Neural cell (in vitro differentiated cells): Measurements from ENCODE around the gene USP3. TPM values are rescaled to one million over a fixed set of nuclear protein-coding genes. Genes with fewer than 3 reads are reported as not detected.

Experiments used
- H2AFZ ChIP-seq: fragments of 200-600, 300-800 bp; sonication (generic), shearing (Covaris generic); 2 replicates; pipeline ENCODE4 v1.6.0; 2014; ENCODE audit warnings: low read depth, mild to moderate bottlenecking, antibody characterized with exemption, low read length, moderate library complexity
- H3F3A ChIP-seq: fragments of 200-600 bp; shearing (Covaris generic); 2 replicates; pipeline ENCODE4 v1.6.1; 2016; ENCODE audit warnings: mild to moderate bottlenecking, moderate library complexity, mixed read lengths, antibody characterized with exemption, low read length; ENCODE audit not compliant: insufficient read depth, poor library complexity, severe bottlenecking
- H3K27ac ChIP-seq: fragments of 200-600, 300-800 bp; sonication (generic), shearing (Covaris generic); 2 replicates; pipeline ENCODE4 v1.5.1; 2014; ENCODE audit warnings: mild to moderate bottlenecking, low read length, moderate library complexity
- H3K27me3 ChIP-seq: fragments of 300-800, 200-600 bp; sonication (generic), shearing (Covaris generic); 2 replicates; pipeline ENCODE4 v1.6.0; 2014; ENCODE audit warnings: mild to moderate bottlenecking, low read depth, low read length, moderate library complexity; ENCODE audit not compliant: insufficient read depth
- H3K36me3 ChIP-seq: fragments of 300-800, 200-600 bp; sonication (generic), shearing (Covaris generic); 2 replicates; pipeline ENCODE4 v1.5.1; 2014; ENCODE audit warnings: mild to moderate bottlenecking, antibody characterized with exemption, low read length, moderate library complexity; ENCODE audit not compliant: insufficient read depth
- H3K4me2 ChIP-seq: fragments of 300-800, 200-600 bp; sonication (generic), shearing (Covaris generic); 2 replicates; pipeline ENCODE4 v1.6.0; 2014; ENCODE audit warnings: mild to moderate bottlenecking, low read length
- H3K4me3 ChIP-seq: fragments of 300-800, 200-600 bp; sonication (generic), shearing (Covaris generic); 2 replicates; pipeline ENCODE4 v1.5.1; 2014; ENCODE audit warnings: mild to moderate bottlenecking, low read length, moderate library complexity
- H3K79me2 ChIP-seq: fragments of 200-600 bp; shearing (Covaris generic); replicated peaks from 2 replicates; pipeline ENCODE4 v1.6.0; 2014; ENCODE audit warnings: mild to moderate bottlenecking, low read length, moderate library complexity; ENCODE audit not compliant: insufficient read depth
- H3K9ac ChIP-seq: fragments of 300-800, 200-600 bp; sonication (generic), shearing (Covaris generic); 2 replicates; pipeline ENCODE4 v1.6.1; 2016; ENCODE audit warnings: mild to moderate bottlenecking, low read length, mixed read lengths
- H3K9me2 ChIP-seq: fragments of 200-600 bp; shearing (Covaris generic); 2 replicates; pipeline ENCODE4 v1.6.1; 2016; ENCODE audit warnings: mild to moderate bottlenecking, low read length, mixed read lengths; ENCODE audit not compliant: insufficient read depth
- H3K9me3 ChIP-seq: fragments of 200-600, 300-800 bp; sonication (generic), shearing (Covaris generic); 2 replicates; pipeline ENCODE4 v1.6.1; 2016; ENCODE audit warnings: mild to moderate bottlenecking, mixed run types, low read length, moderate library complexity, mixed read lengths
- H4K20me1 ChIP-seq: fragments of 200-600 bp; shearing (Covaris generic); 2 replicates; pipeline ENCODE4 v1.6.1; 2016; ENCODE audit warnings: mild to moderate bottlenecking, mixed run types; ENCODE audit not compliant: insufficient read depth
- EP300 ChIP-seq: fragments of 450-650 bp; conservative IDR thresholded peaks from 2 replicates; pipeline ENCODE4 v1.6.1; 2014; ENCODE audit warnings: antibody characterized with exemption, mild to moderate bottlenecking, moderate library complexity; ENCODE audit not compliant: poor library complexity, severe bottlenecking
- EZH2 ChIP-seq: fragments of 200-600, 300-800 bp; shearing (Covaris generic), sonication (generic); IDR thresholded peaks from 2 replicates; pipeline ENCODE4 v1.6.1; 2014; ENCODE audit warnings: antibody characterized with exemption, low read length, borderline replicate concordance, mild to moderate bottlenecking; ENCODE audit not compliant: insufficient read depth, poor library complexity, severe bottlenecking
- MXI1 ChIP-seq: fragments of 450-650 bp; conservative IDR thresholded peaks from 2 replicates; pipeline ENCODE4 v1.6.1; 2014; ENCODE audit warnings: antibody characterized with exemption, mild to moderate bottlenecking; ENCODE audit not compliant: poor library complexity, severe bottlenecking
- POLR2AphosphoS5 ChIP-seq: IDR thresholded peaks from 2 replicates; pipeline ENCODE4 v1.6.1; 2012
- RAD21 ChIP-seq: fragments of 450-650 bp; conservative IDR thresholded peaks from 2 replicates; pipeline ENCODE4 v1.6.1; 2014; ENCODE audit warnings: antibody characterized with exemption, mild to moderate bottlenecking, moderate library complexity
- REST ChIP-seq: IDR thresholded peaks from 2 replicates; pipeline ENCODE4 v1.6.1; 2012; ENCODE audit warnings: borderline replicate concordance
- SMC3 ChIP-seq: fragments of 450-650 bp; conservative IDR thresholded peaks from 2 replicates; pipeline ENCODE4 v1.6.1; 2014; ENCODE audit warnings: antibody characterized with exemption, mild to moderate bottlenecking, moderate library complexity; ENCODE audit not compliant: poor library complexity
- TAF1 ChIP-seq: IDR thresholded peaks from 2 replicates; pipeline ENCODE4 v1.6.1; 2012; ENCODE audit warnings: low read depth
- polyA plus RNA-seq: library from polyadenylated mRNA; depleted of rRNA; stranded (reverse); fragments of >200 nt; gene quantifications from 2 replicates; pipeline ENCODE4 v1.2.3, GENCODE V29; 2014
- TF ChIP-seq, protein P1 (sequence below): fragments of 450-650 bp; IDR thresholded peaks from 2 replicates; pipeline ENCODE4 v1.5.1; 2014; ENCODE audit warnings: antibody characterized with exemption, mild to moderate bottlenecking, moderate library complexity; ENCODE audit not compliant: poor library complexity, severe bottlenecking

The USP3 gene
- polyA plus RNA-seq, 1 donor from 2014 or later: 68.0 TPM

DNA sequence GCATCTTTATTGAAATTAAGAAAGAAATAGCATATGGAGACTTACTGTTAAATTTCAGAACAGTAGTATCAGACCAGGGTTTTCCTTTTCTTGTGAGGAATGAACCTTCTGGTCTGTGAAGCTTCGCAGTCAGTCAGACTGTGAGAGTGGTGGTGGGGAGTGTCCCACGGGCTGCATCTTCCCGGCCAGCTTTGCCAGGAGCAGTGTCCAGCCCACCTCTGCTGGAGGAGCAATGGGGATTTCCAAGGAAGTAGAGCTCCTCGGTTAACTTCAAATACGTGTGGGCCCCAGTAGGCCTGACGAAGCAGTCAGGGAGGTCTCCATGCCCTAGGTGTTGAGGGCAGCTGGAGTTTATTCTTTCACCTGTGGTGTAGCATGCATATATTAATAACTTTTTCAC, 51.9 kb downstream of the USP3 start:
- H3K9me2 ChIP-seq: no peaks in the 10 kb centered on the region
- H3K9me3 ChIP-seq: no peaks in the 10 kb centered on the region
- no peak overlapping the region for H3K4me3 ChIP-seq
- no peak overlapping the region for H3K27ac ChIP-seq
- H3K79me2 ChIP-seq: peaks cover 13% of the 10 kb centered on the region
- no peak overlapping the region for H2AFZ ChIP-seq
- H3K27me3 ChIP-seq: no peaks in the 10 kb centered on the region
- H3K36me3 ChIP-seq: peaks cover 16% of the 10 kb centered on the region
- H3K9ac ChIP-seq: no peak overlapping the region
- no peak for TF ChIP-seq EP300
- TF ChIP-seq REST: no peak
- no peak for TF ChIP-seq POLR2AphosphoS5
- no peak for TF ChIP-seq TAF1
- no peak for TF ChIP-seq MXI1
- TF ChIP-seq RAD21: no peak
- no peak for TF ChIP-seq EZH2
- TF ChIP-seq SMC3: no peak
- TF ChIP-seq, protein P1, sequence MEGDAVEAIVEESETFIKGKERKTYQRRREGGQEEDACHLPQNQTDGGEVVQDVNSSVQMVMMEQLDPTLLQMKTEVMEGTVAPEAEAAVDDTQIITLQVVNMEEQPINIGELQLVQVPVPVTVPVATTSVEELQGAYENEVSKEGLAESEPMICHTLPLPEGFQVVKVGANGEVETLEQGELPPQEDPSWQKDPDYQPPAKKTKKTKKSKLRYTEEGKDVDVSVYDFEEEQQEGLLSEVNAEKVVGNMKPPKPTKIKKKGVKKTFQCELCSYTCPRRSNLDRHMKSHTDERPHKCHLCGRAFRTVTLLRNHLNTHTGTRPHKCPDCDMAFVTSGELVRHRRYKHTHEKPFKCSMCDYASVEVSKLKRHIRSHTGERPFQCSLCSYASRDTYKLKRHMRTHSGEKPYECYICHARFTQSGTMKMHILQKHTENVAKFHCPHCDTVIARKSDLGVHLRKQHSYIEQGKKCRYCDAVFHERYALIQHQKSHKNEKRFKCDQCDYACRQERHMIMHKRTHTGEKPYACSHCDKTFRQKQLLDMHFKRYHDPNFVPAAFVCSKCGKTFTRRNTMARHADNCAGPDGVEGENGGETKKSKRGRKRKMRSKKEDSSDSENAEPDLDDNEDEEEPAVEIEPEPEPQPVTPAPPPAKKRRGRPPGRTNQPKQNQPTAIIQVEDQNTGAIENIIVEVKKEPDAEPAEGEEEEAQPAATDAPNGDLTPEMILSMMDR: no peak
- no peaks in the 10 kb centered on the region for H3F3A ChIP-seq
- H4K20me1 ChIP-seq: no peaks in the 10 kb centered on the region
- no peak overlapping the region for H3K4me2 ChIP-seq

GRCh38 chr15:63556736-63557135, 52.3 kb downstream of the USP3 start:
- H3K9me3 ChIP-seq: no peaks in the 10 kb centered on the region
- TF ChIP-seq TAF1 (no peak), RAD21 (no peak), REST (no peak), POLR2AphosphoS5 (no peak), EZH2 (no peak), EP300 (no peak), MXI1 (no peak), SMC3 (no peak)
- TF ChIP-seq, protein P1: no peak
- H3K4me3 ChIP-seq: no peak overlapping the region
- H4K20me1 ChIP-seq: no peaks in the 10 kb centered on the region
- no peaks in the 10 kb centered on the region for H3F3A ChIP-seq
- no peak overlapping the region for H3K27ac ChIP-seq
- no peak overlapping the region for H3K9ac ChIP-seq
- no peaks in the 10 kb centered on the region for H3K9me2 ChIP-seq
- no peaks in the 10 kb centered on the region for H3K27me3 ChIP-seq
- H3K4me2 ChIP-seq: no peak overlapping the region
- peaks cover 16% of the 10 kb centered on the region for H3K36me3 ChIP-seq
- no peak overlapping the region for H2AFZ ChIP-seq
- H3K79me2 ChIP-seq: peaks cover 13% of the 10 kb centered on the region
